ENCODE measurements around the gene SLC25A41. TPM values are rescaled to one million over a fixed set of nuclear protein-coding genes. Genes with fewer than 3 reads are reported as not detected.
"Not testable (repeated sequence)": the region's sequence is repeated elsewhere in the genome, so short reads cannot be mapped to it uniquely, and the experiment has no call there.

Gene SLC25A41
- total RNA-seq, 6 experiments from 2014 or later, result 0.18 to 0.60 (median 0.56) TPM; not detected in 3

GRCh38 chr19:6406401-6406800 is 27.2 kb downstream of the SLC25A41 start:
- no peaks in the 10 kb centered on the region for H3K9me3 ChIP-seq
- H3K27me3 ChIP-seq, result no peaks in the 10 kb centered on the region
- ATAC-seq, result no peak
- no peak for DNase-seq
- H3K36me3 ChIP-seq, result no peaks in the 10 kb centered on the region
- H3K4me1 ChIP-seq, result peaks cover 0 to 7% (median 0%) of the 10 kb centered on the region in 4 donors
- TF ChIP-seq POLR2A (IDR thresholded peaks at IDR 0.05) (no peak), CTCF (IDR thresholded peaks at IDR 0.05) (no peak)
- 78% methylated on average over 5 of the region's 5 CpGs for whole genome bisulfite sequencing (ENCODE audit: insufficient coverage, low coverage, low lambda C conversion rate, missing lambda C conversion rate)
- H3K4me3 ChIP-seq, result no peak overlapping the region
- intact Hi-C loops (cut with DNase I), result no loop called here
- H3K27ac ChIP-seq, result no peak overlapping the region

- intact Hi-C loops (cut with DNase I), result no loop called here
- 50% methylated on average over 19 of the region's 22 CpGs for WGBS (ENCODE audit: insufficient coverage, low coverage, low lambda C conversion rate, missing lambda C conversion rate)
- H3K9me3 ChIP-seq, result no peaks in the 10 kb centered on the region
- no peaks in the 10 kb centered on the region for H3K27me3 ChIP-seq
- H3K27ac ChIP-seq, result no peak overlapping the region
- ATAC-seq (peak in 1 of 4 donors; percentile 28), DNase-seq (no peak)
- H3K4me1 ChIP-seq, result peaks cover 0 to 7% (median 0%) of the 10 kb centered on the region in 4 donors
- TF ChIP-seq POLR2A (IDR thresholded peaks at IDR 0.05), result no peak
- no peak for TF ChIP-seq CTCF (IDR thresholded peaks at IDR 0.05)
- H3K36me3 ChIP-seq, result no peaks in the 10 kb centered on the region
- H3K4me3 ChIP-seq, result no peak overlapping the region
Measured at GRCh38 chr19:6402837-6403608, 30.5 kb downstream of the SLC25A41 start.

GRCh38 chr19:6402058-6402457 is 31.5 kb downstream of the SLC25A41 start:
- 93% methylated on average over 10 of the region's 10 CpGs for WGBS (ENCODE audit: insufficient coverage, low coverage, low lambda C conversion rate, missing lambda C conversion rate)
- H3K4me3 ChIP-seq, result no peak overlapping the region
- no peak for TF ChIP-seq CTCF (IDR thresholded peaks at IDR 0.05)
- no peak for TF ChIP-seq POLR2A (IDR thresholded peaks at IDR 0.05)
- H3K36me3 ChIP-seq, result no peaks in the 10 kb centered on the region
- H3K27ac ChIP-seq, result no peak overlapping the region
- intact Hi-C loops (cut with DNase I), result no loop called here
- H3K4me1 ChIP-seq, result peaks cover 0 to 7% (median 0%) of the 10 kb centered on the region in 4 donors
- H3K27me3 ChIP-seq, result no peaks in the 10 kb centered on the region
- ATAC-seq (no peak), DNase-seq (no peak)
- H3K9me3 ChIP-seq, result no peaks in the 10 kb centered on the region

- H3K36me3 ChIP-seq; ATAC-seq; H3K9me3 ChIP-seq; H3K27ac ChIP-seq; intact Hi-C loops (cut with DNase I); H3K27me3 ChIP-seq; H3K4me1 ChIP-seq; H3K4me3 ChIP-seq; DNase-seq: not testable (repeated sequence)
- WGBS (ENCODE audit: insufficient coverage, low coverage, low lambda C conversion rate, missing lambda C conversion rate), result 81% methylated on average over 11 of the region's 23 CpGs
Measured at GRCh38 chr19:6400062-6400944, 33.3 kb downstream of the SLC25A41 start.

GRCh38 chr19:6396305-6396704 is 37.3 kb downstream of the SLC25A41 start:
- DNase-seq (no peak), ATAC-seq (no peak)
- no peaks in the 10 kb centered on the region for H3K27me3 ChIP-seq
- H3K4me1 ChIP-seq, result peaks cover 0 to 7% (median 3%) of the 10 kb centered on the region in 4 donors
- H3K27ac ChIP-seq, result no peak overlapping the region
- no peak overlapping the region for H3K4me3 ChIP-seq
- 83% methylated on average over 1 of the region's 12 CpGs for WGBS (ENCODE audit: insufficient coverage, low coverage, low lambda C conversion rate, missing lambda C conversion rate)
- H3K9me3 ChIP-seq, result no peaks in the 10 kb centered on the region
- TF ChIP-seq CTCF (IDR thresholded peaks at IDR 0.05), result no peak
- no peak for TF ChIP-seq POLR2A (IDR thresholded peaks at IDR 0.05)
- no peaks in the 10 kb centered on the region for H3K36me3 ChIP-seq
- intact Hi-C loops (cut with DNase I), result no loop called here

All from right lobe of liver (tissue), 6 donors.